Measurements from ENCODE around the gene SEC14L2. TPM values are rescaled to one million over a fixed set of nuclear protein-coding genes. Genes with fewer than 3 reads are reported as not detected.

SEC14L2 gene
- polyA plus RNA-seq, 2 of the 4 experiments (the other 2 are of a cell fraction) = 12.8 to 15.2 TPM

DNA sequence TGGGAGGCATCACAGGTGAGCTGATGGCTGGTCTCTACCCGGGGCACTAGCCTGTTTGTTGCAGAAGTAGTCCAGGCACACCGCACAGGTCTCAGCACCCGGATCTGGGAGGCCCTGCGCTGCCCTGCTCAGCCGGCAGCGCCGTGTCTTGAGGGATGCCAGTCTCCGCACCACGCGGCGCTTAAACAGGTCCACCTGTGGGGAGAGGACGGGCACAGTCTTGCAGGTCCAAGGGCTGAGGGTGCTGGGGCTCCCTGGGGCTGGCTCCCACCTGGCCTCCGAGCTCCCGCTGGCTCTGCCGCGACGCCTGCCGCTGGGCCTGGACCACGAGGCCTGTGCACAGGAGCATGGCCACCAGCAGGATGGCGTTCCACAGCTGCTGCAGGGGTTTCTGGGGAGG lies 16.8 kb upstream of the SEC14L2 start (continued):
- TF ChIP-seq SMC3 (IDR thresholded peaks at IDR 0.05) (no peak), TP53 (CRISPR knock-in tag; IDR thresholded peaks at IDR 0.05) (no peak), MAZ (IDR thresholded peaks at IDR 0.05; ENCODE audit: borderline replicate concordance, low read depth, low read length) (no peak)

DNA sequence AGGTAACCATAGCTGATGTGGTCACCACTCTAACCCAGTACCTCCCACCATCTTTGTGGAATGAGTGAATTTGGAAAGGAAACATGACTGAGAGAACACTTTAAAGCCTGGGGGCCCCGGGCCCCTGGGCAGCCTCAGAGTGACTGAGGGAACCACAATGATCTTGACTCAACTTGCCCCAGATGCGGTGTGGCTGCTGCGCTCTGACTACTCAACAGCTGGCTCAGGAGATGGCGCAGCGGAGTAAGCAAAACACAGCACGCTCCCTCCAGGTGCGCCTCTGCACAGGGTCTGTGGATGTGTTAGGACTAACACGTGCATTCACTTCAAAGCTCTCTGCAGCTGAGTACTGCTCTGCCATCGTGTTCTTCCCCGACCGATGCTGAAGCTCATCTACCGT lies 15.6 kb upstream of the SEC14L2 start:
- POLR2A ChIA-PET = no interaction called here
- ATAC-seq (no peak), FAIRE-seq (no peak), DNase-seq (ENCODE audit: low read depth in 1 of 2, low spot score in 1 of 2) (no peak)
- no peaks in the 10 kb centered on the region for H3K9me3 ChIP-seq
- no peak overlapping the region for H3K4me3 ChIP-seq
- CTCF ChIA-PET = interaction anchor here (1.1 kb wide), 1 partner anchor 126 kb away, joined by 5 read pairs; no protein-coding TSS in a partner anchor
- WGBS (ENCODE audit: missing lambda C conversion rate) = 91% methylated on average over 12 of the region's 12 CpGs
- TF ChIP-seq CHD4 (IDR thresholded peaks at IDR 0.05; ENCODE audit: borderline replicate concordance) = no peak
- no peak for TF ChIP-seq NR3C1 (IDR thresholded peaks at IDR 0.05)
- TF ChIP-seq ESRRA (IDR thresholded peaks at IDR 0.05; ENCODE audit: borderline replicate concordance, low read length) = no peak
- H3K27ac ChIP-seq = no peak overlapping the region
- H3K4me2 ChIP-seq = no peak overlapping the region
- no peaks in the 10 kb centered on the region; the same call in 2 of the 3 replicates for H3K4me1 ChIP-seq

DNA sequence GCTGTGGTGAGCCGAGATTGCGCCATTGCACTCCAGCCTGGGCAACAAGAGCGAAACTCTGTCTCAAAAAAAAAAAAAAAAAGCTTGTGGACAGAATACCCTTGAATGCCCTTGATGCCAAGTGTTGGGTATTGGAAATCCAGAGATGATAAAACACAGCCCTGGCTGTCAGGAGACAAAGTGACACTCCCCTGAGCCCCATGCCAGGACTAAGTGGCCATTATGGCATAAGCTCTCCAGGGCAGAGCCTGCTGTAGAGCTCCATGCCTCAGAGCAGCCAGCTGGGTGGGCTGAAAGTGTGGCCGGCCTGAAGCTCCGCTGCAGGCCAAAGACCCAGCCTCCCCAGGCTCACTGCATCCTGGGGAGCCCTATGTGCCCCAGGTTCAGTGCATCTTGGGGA lies 14.5 kb upstream of the SEC14L2 start:
- Histone ChIP-seq H3K4me3 (no peak overlapping the region), H3K4me2 (no peak overlapping the region), H3K4me1 (no peaks in the 10 kb centered on the region; the same call in 2 of the 3 replicates), H3K9me3 (no peaks in the 10 kb centered on the region), H3K27ac (no peak overlapping the region)
- CTCF ChIA-PET = interaction anchor here (0.5 to 0.9 kb wide), 2 partner anchors 42 to 230 kb away, joined by 3 read pairs; no protein-coding TSS in a partner anchor
- no peak for DNase-seq (ENCODE audit: low read depth in 1 of 2, low spot score in 1 of 2)
- TF ChIP-seq TFCP2L1 (CRISPR knock-in tag; IDR thresholded peaks at IDR 0.05) (no peak), HEYL (CRISPR knock-in tag; IDR thresholded peaks at IDR 0.05) (no peak), NR3C1 (IDR thresholded peaks at IDR 0.05) (no peak), PHF8 (IDR thresholded peaks at IDR 0.05; ENCODE audit: borderline replicate concordance, low read depth) (no peak), CHD4 (IDR thresholded peaks at IDR 0.05; ENCODE audit: borderline replicate concordance) (no peak), MAX (IDR thresholded peaks at IDR 0.05) (no peak), CBX8 (IDR thresholded peaks at IDR 0.05) (no peak), EP300 (IDR thresholded peaks at IDR 0.05) (no peak), HOXB5 (CRISPR knock-in tag; IDR thresholded peaks at IDR 0.05) (no peak), POLR2AphosphoS2 (conservative IDR thresholded peaks at IDR 0.05; ENCODE audit: low read length) (no peak), RAD21 (conservative IDR thresholded peaks at IDR 0.05 in 1 of 2, IDR thresholded peaks at IDR 0.05 in 1 of 2) (no peak), KDM5A (IDR thresholded peaks at IDR 0.05) (no peak), FOSL2 (IDR thresholded peaks at IDR 0.05) (no peak), FOSL2 (CRISPR knock-in tag; IDR thresholded peaks at IDR 0.05) (no peak), USF2 (IDR thresholded peaks at IDR 0.05) (no peak), POLR2A (IDR thresholded peaks at IDR 0.05; ENCODE audit: low read length) (no peak), FOSB (CRISPR knock-in tag; IDR thresholded peaks at IDR 0.05) (no peak), ESRRA (IDR thresholded peaks at IDR 0.05; ENCODE audit: borderline replicate concordance, low read length) (no peak), SMC3 (IDR thresholded peaks at IDR 0.05) (no peak), HOXB13 (CRISPR knock-in tag; IDR thresholded peaks at IDR 0.05; ENCODE audit: low read depth) (no peak)
- TF ChIP-seq, protein P1, sequence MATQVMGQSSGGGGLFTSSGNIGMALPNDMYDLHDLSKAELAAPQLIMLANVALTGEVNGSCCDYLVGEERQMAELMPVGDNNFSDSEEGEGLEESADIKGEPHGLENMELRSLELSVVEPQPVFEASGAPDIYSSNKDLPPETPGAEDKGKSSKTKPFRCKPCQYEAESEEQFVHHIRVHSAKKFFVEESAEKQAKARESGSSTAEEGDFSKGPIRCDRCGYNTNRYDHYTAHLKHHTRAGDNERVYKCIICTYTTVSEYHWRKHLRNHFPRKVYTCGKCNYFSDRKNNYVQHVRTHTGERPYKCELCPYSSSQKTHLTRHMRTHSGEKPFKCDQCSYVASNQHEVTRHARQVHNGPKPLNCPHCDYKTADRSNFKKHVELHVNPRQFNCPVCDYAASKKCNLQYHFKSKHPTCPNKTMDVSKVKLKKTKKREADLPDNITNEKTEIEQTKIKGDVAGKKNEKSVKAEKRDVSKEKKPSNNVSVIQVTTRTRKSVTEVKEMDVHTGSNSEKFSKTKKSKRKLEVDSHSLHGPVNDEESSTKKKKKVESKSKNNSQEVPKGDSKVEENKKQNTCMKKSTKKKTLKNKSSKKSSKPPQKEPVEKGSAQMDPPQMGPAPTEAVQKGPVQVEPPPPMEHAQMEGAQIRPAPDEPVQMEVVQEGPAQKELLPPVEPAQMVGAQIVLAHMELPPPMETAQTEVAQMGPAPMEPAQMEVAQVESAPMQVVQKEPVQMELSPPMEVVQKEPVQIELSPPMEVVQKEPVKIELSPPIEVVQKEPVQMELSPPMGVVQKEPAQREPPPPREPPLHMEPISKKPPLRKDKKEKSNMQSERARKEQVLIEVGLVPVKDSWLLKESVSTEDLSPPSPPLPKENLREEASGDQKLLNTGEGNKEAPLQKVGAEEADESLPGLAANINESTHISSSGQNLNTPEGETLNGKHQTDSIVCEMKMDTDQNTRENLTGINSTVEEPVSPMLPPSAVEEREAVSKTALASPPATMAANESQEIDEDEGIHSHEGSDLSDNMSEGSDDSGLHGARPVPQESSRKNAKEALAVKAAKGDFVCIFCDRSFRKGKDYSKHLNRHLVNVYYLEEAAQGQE (IDR thresholded peaks at IDR 0.05) = no peak
- 94% methylated on average over 4 of the region's 5 CpGs for WGBS (ENCODE audit: missing lambda C conversion rate)
- ATAC-seq = no peak
- no peak for FAIRE-seq
- POLR2A ChIA-PET = interaction anchor here (0.6 kb wide), 1 partner anchor 94 kb away, joined by 3 read pairs; no protein-coding TSS in a partner anchor
